HEK293 (cell line): ENCODE data around the gene ZNF708.
A peak's percentile ranks its signal among the peaks of the same experiment; 100 is the strongest.

Experiments
- CTCF ChIA-PET: fragments of 350-600 bp; formaldehyde crosslinking; extraction: SDS; loops from one replicate; lab custom pipeline; 2021; ENCODE audit warnings: antibody characterized with exemption; lab: Yijun Ruan, JAX
- POLR2A ChIA-PET: fragments of 300-600 bp; formaldehyde crosslinking; extraction: SDS; loops from one replicate; lab custom pipeline; 2020; ENCODE audit warnings: antibody characterized with exemption, inconsistent platforms; lab: Yijun Ruan, JAX
- H3K27ac ChIP-seq: fragments of 200-500 bp; sonication (Bioruptor generic); 2 replicates; pipeline ENCODE4 v1.5.1; 2014; ENCODE audit warnings: low read depth, low read length, control low read depth, inconsistent platforms; ENCODE audit errors: extremely low read depth
- H3K36me3 ChIP-seq, 2 experiments: fragments of 200-500 bp in 1 of 2; sonication (Bioruptor generic) in 1 of 2; 1 replicate in 1 of 2; 2 replicates in 1 of 2; pipeline ENCODE4 v1.5.1; 2014 to 2017; ENCODE audit warnings: inconsistent platforms in 2 of 2, low read length in 2 of 2; ENCODE audit not compliant: control insufficient read depth in 2 of 2, insufficient read depth in 1 of 2
- H3K4me1 ChIP-seq: fragments of 200-500 bp; sonication (Bioruptor generic); 2 replicates; pipeline ENCODE4 v1.5.1; 2014; ENCODE audit warnings: mild to moderate bottlenecking, low read length, inconsistent platforms; ENCODE audit not compliant: control insufficient read depth, insufficient read depth
- H3K4me3 ChIP-seq: 2 replicates; pipeline ENCODE4 v1.5.1; 2011; ENCODE audit warnings: low read depth, mild to moderate bottlenecking, control low read depth, low read length, moderate library complexity
- H3K9me3 ChIP-seq: fragments of 200-500 bp; sonication (Bioruptor generic); 2 replicates; pipeline ENCODE4 v1.5.1; 2014; ENCODE audit warnings: low read depth, low read length, inconsistent platforms; ENCODE audit not compliant: control insufficient read depth, insufficient read depth
- HOXD13 ChIP-seq: sonication (generic); formaldehyde crosslinking; IDR thresholded peaks from 2 replicates; pipeline ENCODE4 v1.8.0; 2022; ENCODE audit warnings: missing genetic modification reagents, borderline replicate concordance
- REPIN1 ChIP-seq: fragments of 450-650 bp; formaldehyde crosslinking; IDR thresholded peaks from 2 replicates; pipeline ENCODE4 v1.5.1; 2017; ENCODE audit warnings: missing biosample characterization, missing genetic modification characterization, low read depth
- SALL2 ChIP-seq: fragments of 450-650 bp; formaldehyde crosslinking; IDR thresholded peaks from 2 replicates; pipeline ENCODE4 v1.5.0; 2017; ENCODE audit warnings: missing biosample characterization, mild to moderate bottlenecking, missing genetic modification characterization, borderline replicate concordance
- SP3 ChIP-seq: fragments of 450-650 bp; formaldehyde crosslinking; IDR thresholded peaks from 2 replicates; pipeline ENCODE4 v1.5.1; 2016; ENCODE audit warnings: missing biosample characterization, missing genetic modification characterization
- TRIM28 ChIP-seq: IDR thresholded peaks from 2 replicates; pipeline ENCODE4 v1.6.1; 2011; ENCODE audit warnings: low read length, control low read depth, borderline replicate concordance
- YY1 ChIP-seq: fragments of 450-650 bp; formaldehyde crosslinking; IDR thresholded peaks from 2 replicates; pipeline ENCODE4 v1.5.1; 2018; ENCODE audit warnings: missing biosample characterization, missing genetic modification characterization
- ZBTB21 ChIP-seq: fragments of 450-650 bp; formaldehyde crosslinking; IDR thresholded peaks from 2 replicates; pipeline ENCODE4 v1.5.1; 2017; ENCODE audit warnings: missing biosample characterization, missing genetic modification characterization
- ZBTB8A ChIP-seq: fragments of 450-650 bp; formaldehyde crosslinking; IDR thresholded peaks from 2 replicates; pipeline ENCODE4 v1.5.1; 2016; ENCODE audit warnings: missing biosample characterization, missing genetic modification characterization
- ZNF121 ChIP-seq: fragments of 450-650 bp; formaldehyde crosslinking; IDR thresholded peaks from 2 replicates; pipeline ENCODE4 v1.5.1; 2016; ENCODE audit warnings: missing biosample characterization, missing genetic modification characterization
- ZNF146 ChIP-seq: fragments of 450-650 bp; formaldehyde crosslinking; IDR thresholded peaks from 2 replicates; pipeline ENCODE4 v1.5.1; 2016; ENCODE audit warnings: missing biosample characterization, missing genetic modification characterization
- ZNF169 ChIP-seq: fragments of 450-650 bp; formaldehyde crosslinking; IDR thresholded peaks from 2 replicates; pipeline ENCODE4 v1.5.1; 2016; ENCODE audit warnings: missing biosample characterization, missing genetic modification characterization
- ZNF211 ChIP-seq: fragments of 450-650 bp; formaldehyde crosslinking; IDR thresholded peaks from 2 replicates; pipeline ENCODE4 v1.5.1; 2016; ENCODE audit warnings: low read depth, missing biosample characterization, missing genetic modification characterization
- ZNF223 ChIP-seq: fragments of 450-650 bp; formaldehyde crosslinking; IDR thresholded peaks from 2 replicates; pipeline ENCODE4 v1.5.1; 2016; ENCODE audit warnings: missing biosample characterization, missing genetic modification characterization
- ZNF239 ChIP-seq: fragments of 450-650 bp; formaldehyde crosslinking; IDR thresholded peaks from 2 replicates; pipeline ENCODE4 v1.5.1; 2016; ENCODE audit warnings: missing biosample characterization, missing genetic modification characterization
- ZNF341 ChIP-seq: fragments of 450-650 bp; formaldehyde crosslinking; IDR thresholded peaks from 2 replicates; pipeline ENCODE4; 2016; ENCODE audit warnings: low read depth, missing biosample characterization, missing genetic modification characterization
- ZNF350 ChIP-seq: fragments of 450-650 bp; formaldehyde crosslinking; IDR thresholded peaks from 2 replicates; pipeline ENCODE4 v1.5.0; 2017; ENCODE audit warnings: missing biosample characterization, mild to moderate bottlenecking, missing genetic modification characterization
- ZNF391 ChIP-seq: fragments of 450-650 bp; formaldehyde crosslinking; IDR thresholded peaks from 2 replicates; pipeline ENCODE4 v1.5.1; 2016; ENCODE audit warnings: low read depth, missing biosample characterization, missing genetic modification characterization, borderline replicate concordance
- ZNF423 ChIP-seq: fragments of 450-650 bp; formaldehyde crosslinking; IDR thresholded peaks from 2 replicates; pipeline ENCODE4 v1.5.1; 2016; ENCODE audit warnings: missing biosample characterization, missing genetic modification characterization
- ZNF514 ChIP-seq: fragments of 450-650 bp; formaldehyde crosslinking; IDR thresholded peaks from 2 replicates; pipeline ENCODE4 v1.5.1; 2016; ENCODE audit warnings: missing biosample characterization, missing genetic modification characterization
- ZNF558 ChIP-seq: fragments of 450-650 bp; formaldehyde crosslinking; IDR thresholded peaks from 2 replicates; pipeline ENCODE4 v1.5.1; 2016; ENCODE audit warnings: missing biosample characterization, missing genetic modification characterization
- ZNF571 ChIP-seq: fragments of 450-650 bp; formaldehyde crosslinking; IDR thresholded peaks from 2 replicates; pipeline ENCODE4 v1.5.0; 2017; ENCODE audit warnings: missing biosample characterization, missing genetic modification characterization
- ZNF621 ChIP-seq: fragments of 450-650 bp; formaldehyde crosslinking; IDR thresholded peaks from 2 replicates; pipeline ENCODE4 v1.5.1; 2017; ENCODE audit warnings: missing biosample characterization, missing genetic modification characterization
- ZNF629 ChIP-seq: fragments of 450-650 bp; formaldehyde crosslinking; IDR thresholded peaks from 2 replicates; pipeline ENCODE4 v1.5.1; 2017; ENCODE audit warnings: missing biosample characterization, missing genetic modification characterization
- ZNF658 ChIP-seq: fragments of 450-650 bp; formaldehyde crosslinking; IDR thresholded peaks from 2 replicates; pipeline ENCODE4; 2016; ENCODE audit warnings: missing biosample characterization, missing genetic modification characterization
- ZNF660 ChIP-seq: fragments of 450-650 bp; IDR thresholded peaks from 2 replicates; pipeline ENCODE4 v1.5.1; 2018; ENCODE audit warnings: missing biosample characterization, mild to moderate bottlenecking, missing genetic modification characterization
- ZNF701 ChIP-seq: fragments of 450-650 bp; formaldehyde crosslinking; IDR thresholded peaks from 2 replicates; pipeline ENCODE4 v1.5.1; 2016; ENCODE audit warnings: missing biosample characterization, missing genetic modification characterization
- ZNF785 ChIP-seq: fragments of 450-650 bp; formaldehyde crosslinking; IDR thresholded peaks from 2 replicates; pipeline ENCODE4 v1.5.1; 2016; ENCODE audit warnings: missing biosample characterization, missing genetic modification characterization
- ZNF843 ChIP-seq: fragments of 450-650 bp; formaldehyde crosslinking; IDR thresholded peaks from 2 replicates; pipeline ENCODE4 v1.5.1; 2016; ENCODE audit warnings: missing biosample characterization, missing genetic modification characterization
- ZSCAN30 ChIP-seq: fragments of 450-650 bp; IDR thresholded peaks from 2 replicates; pipeline ENCODE4 v1.5.1; 2018; ENCODE audit warnings: missing biosample characterization, mild to moderate bottlenecking, missing genetic modification characterization, moderate library complexity
- TF ChIP-seq, protein P1 (sequence below): fragments of 450-650 bp; formaldehyde crosslinking; IDR thresholded peaks from 2 replicates; pipeline ENCODE4 v1.5.1; 2016; ENCODE audit warnings: missing biosample characterization, missing genetic modification characterization
- TF ChIP-seq, protein P2 (sequence below): fragments of 450-650 bp; formaldehyde crosslinking; IDR thresholded peaks from 2 replicates; pipeline ENCODE4 v1.5.1; 2017; ENCODE audit warnings: missing biosample characterization, missing genetic modification characterization
- TF ChIP-seq, protein P3 (sequence below): fragments of 450-650 bp; formaldehyde crosslinking; IDR thresholded peaks from 2 replicates; pipeline ENCODE4 v1.5.1; 2016; ENCODE audit warnings: missing biosample characterization, missing genetic modification characterization, borderline replicate concordance

ZNF708 gene

DNA sequence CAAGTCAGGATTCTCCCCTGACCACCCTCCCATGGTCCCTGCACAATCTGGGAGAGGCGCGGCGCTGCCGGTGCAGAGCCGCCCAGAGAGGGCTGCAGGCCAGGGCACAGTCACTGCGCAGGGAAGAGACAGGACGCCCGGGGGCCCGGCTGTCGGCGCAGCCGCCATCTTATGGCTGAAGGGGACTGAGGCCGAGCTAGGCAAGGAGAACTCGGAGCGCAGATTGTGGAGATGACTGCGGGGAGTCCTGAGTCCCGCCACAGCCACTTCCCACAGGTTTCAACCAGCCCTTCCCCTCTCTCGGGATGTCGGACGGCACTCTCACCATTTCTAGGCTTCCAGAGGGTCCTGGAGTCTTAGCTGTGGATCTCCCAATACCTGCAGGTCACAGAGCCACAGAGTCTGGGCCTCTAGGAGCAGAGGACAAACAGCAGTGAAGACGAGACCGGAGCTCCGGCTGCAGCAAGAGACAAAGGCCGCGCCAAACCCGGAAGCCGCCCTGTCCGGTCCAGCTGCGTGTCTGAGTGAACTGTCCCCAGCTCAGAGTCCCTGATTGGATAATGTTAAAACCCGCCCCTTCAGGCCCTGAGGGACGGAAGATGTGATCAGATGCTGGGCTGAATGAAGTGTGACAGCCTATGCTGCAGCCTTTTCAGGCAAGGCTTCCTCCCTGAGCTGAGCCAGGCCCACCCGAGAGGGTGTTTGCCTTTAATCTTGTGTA is at the start of gene ZNF708:
Gene ZNF708, minus strand, starts transcription at position 526 of the 721 bp plus-strand sequence. Its CDS starts 198 bp downstream, at position 328.
- Histone ChIP-seq H3K27ac (peak within 1 kb of the TSS; percentile 75), H3K9me3 (0 out of 2 replicates have a peak, but pooled peaks cover 3% of the 10 kb centered on the region), H3K4me3 (peak within 1 kb of the TSS; percentile 88), H3K36me3 (peaks cover 12 to 16% of the 10 kb centered on the region in 2 experiments; a peak in 2 of 3 replicates), H3K4me1 (no peaks in the 10 kb centered on the region)
- ChIA-PET POLR2A (interaction anchor here (0.6 to 1.9 kb wide), 19 partner anchors 8 to 553 kb away, joined by 3 to 30 read pairs (median 5); partner anchors contain the start of genes ZNF100, ZNF429, ZNF430 and ZNF431), CTCF (no interaction called here)
- no peak for TF ChIP-seq ZNF223 (tag by site-specific recombination)
- no peak for TF ChIP-seq ZNF571 (tag by site-specific recombination)
- 0 out of 2 replicates have a peak, but pooled peaks have one; percentile 33 for TF ChIP-seq ZSCAN30 (tag by site-specific recombination)
- TF ChIP-seq ZNF658, result no peak
- TF ChIP-seq, protein P1, sequence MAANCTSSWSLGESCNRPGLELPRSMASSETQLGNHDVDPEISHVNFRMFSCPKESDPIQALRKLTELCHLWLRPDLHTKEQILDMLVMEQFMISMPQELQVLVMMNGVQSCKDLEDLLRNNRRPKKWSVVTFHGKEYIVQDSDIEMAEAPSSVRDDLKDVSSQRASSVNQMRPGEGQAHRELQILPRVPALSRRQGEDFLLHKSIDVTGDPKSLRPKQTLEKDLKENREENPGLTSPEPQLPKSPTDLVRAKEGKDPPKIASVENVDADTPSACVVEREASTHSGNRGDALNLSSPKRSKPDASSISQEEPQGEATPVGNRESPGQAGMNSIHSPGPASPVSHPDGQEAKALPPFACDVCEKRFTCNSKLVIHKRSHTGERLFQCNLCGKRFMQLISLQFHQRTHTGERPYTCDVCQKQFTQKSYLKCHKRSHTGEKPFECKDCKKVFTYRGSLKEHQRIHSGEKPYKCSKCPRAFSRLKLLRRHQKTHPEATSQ, result no peak
- TF ChIP-seq ZNF843 (tag by site-specific recombination), result no peak
- TF ChIP-seq ZNF121 (tag by site-specific recombination), result no peak
- TF ChIP-seq ZNF391 (tag by site-specific recombination), result no peak
- no peak for TF ChIP-seq ZNF701 (tag by site-specific recombination)
- TF ChIP-seq SALL2, result no peak
- no peak for TF ChIP-seq ZNF621
- no peak for TF ChIP-seq ZNF169 (tag by site-specific recombination)
- TF ChIP-seq, protein P2, sequence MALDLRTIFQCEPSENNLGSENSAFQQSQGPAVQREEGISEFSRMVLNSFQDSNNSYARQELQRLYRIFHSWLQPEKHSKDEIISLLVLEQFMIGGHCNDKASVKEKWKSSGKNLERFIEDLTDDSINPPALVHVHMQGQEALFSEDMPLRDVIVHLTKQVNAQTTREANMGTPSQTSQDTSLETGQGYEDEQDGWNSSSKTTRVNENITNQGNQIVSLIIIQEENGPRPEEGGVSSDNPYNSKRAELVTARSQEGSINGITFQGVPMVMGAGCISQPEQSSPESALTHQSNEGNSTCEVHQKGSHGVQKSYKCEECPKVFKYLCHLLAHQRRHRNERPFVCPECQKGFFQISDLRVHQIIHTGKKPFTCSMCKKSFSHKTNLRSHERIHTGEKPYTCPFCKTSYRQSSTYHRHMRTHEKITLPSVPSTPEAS (tag by site-specific recombination), result no peak
- no peak for TF ChIP-seq ZNF514 (tag by site-specific recombination)
- TF ChIP-seq ZNF341 (tag by site-specific recombination), result no peak
- TF ChIP-seq ZNF558 (tag by site-specific recombination), result 0 out of 2 replicates have a peak, but pooled peaks have one; percentile 17
- 0 out of 2 replicates have a peak, but pooled peaks have one; percentile 51 for TF ChIP-seq TRIM28
- TF ChIP-seq, protein P3, sequence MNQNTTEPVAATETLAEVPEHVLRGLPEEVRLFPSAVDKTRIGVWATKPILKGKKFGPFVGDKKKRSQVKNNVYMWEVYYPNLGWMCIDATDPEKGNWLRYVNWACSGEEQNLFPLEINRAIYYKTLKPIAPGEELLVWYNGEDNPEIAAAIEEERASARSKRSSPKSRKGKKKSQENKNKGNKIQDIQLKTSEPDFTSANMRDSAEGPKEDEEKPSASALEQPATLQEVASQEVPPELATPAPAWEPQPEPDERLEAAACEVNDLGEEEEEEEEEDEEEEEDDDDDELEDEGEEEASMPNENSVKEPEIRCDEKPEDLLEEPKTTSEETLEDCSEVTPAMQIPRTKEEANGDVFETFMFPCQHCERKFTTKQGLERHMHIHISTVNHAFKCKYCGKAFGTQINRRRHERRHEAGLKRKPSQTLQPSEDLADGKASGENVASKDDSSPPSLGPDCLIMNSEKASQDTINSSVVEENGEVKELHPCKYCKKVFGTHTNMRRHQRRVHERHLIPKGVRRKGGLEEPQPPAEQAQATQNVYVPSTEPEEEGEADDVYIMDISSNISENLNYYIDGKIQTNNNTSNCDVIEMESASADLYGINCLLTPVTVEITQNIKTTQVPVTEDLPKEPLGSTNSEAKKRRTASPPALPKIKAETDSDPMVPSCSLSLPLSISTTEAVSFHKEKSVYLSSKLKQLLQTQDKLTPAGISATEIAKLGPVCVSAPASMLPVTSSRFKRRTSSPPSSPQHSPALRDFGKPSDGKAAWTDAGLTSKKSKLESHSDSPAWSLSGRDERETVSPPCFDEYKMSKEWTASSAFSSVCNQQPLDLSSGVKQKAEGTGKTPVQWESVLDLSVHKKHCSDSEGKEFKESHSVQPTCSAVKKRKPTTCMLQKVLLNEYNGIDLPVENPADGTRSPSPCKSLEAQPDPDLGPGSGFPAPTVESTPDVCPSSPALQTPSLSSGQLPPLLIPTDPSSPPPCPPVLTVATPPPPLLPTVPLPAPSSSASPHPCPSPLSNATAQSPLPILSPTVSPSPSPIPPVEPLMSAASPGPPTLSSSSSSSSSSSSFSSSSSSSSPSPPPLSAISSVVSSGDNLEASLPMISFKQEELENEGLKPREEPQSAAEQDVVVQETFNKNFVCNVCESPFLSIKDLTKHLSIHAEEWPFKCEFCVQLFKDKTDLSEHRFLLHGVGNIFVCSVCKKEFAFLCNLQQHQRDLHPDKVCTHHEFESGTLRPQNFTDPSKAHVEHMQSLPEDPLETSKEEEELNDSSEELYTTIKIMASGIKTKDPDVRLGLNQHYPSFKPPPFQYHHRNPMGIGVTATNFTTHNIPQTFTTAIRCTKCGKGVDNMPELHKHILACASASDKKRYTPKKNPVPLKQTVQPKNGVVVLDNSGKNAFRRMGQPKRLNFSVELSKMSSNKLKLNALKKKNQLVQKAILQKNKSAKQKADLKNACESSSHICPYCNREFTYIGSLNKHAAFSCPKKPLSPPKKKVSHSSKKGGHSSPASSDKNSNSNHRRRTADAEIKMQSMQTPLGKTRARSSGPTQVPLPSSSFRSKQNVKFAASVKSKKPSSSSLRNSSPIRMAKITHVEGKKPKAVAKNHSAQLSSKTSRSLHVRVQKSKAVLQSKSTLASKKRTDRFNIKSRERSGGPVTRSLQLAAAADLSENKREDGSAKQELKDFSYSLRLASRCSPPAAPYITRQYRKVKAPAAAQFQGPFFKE (tag by site-specific recombination), result no peak
- TF ChIP-seq ZNF785, result no peak
- no peak for TF ChIP-seq ZNF239 (tag by site-specific recombination)
- TF ChIP-seq HOXD13 (CRISPR knock-in tag), result no peak
- no peak for TF ChIP-seq ZNF350 (tag by site-specific recombination)
- TF ChIP-seq ZBTB21 (tag by site-specific recombination), result no peak
- TF ChIP-seq ZNF629 (tag by site-specific recombination), result 0 out of 2 replicates have a peak, but pooled peaks have one; percentile 31
- no peak for TF ChIP-seq ZNF211
- no peak for TF ChIP-seq ZNF660 (tag by site-specific recombination)
- TF ChIP-seq ZNF146 (tag by site-specific recombination), result no peak
- TF ChIP-seq SP3 (tag by site-specific recombination), result peak; percentile 29
- 0 out of 2 replicates have a peak, but pooled peaks have one; percentile 27 for TF ChIP-seq YY1 (tag by site-specific recombination)
- peak; percentile 70 for TF ChIP-seq ZBTB8A (tag by site-specific recombination)
- TF ChIP-seq REPIN1 (tag by site-specific recombination), result no peak
- TF ChIP-seq ZNF423 (tag by site-specific recombination), result no peak
